NCI-H226 (cell line): ENCODE data around the gene ASCC1.

ENCODE experiments used
- DNase-seq: peaks from one replicate; pipeline ENCODE4 v3.0.0-alpha.2; 2015

The ASCC1 gene

DNA sequence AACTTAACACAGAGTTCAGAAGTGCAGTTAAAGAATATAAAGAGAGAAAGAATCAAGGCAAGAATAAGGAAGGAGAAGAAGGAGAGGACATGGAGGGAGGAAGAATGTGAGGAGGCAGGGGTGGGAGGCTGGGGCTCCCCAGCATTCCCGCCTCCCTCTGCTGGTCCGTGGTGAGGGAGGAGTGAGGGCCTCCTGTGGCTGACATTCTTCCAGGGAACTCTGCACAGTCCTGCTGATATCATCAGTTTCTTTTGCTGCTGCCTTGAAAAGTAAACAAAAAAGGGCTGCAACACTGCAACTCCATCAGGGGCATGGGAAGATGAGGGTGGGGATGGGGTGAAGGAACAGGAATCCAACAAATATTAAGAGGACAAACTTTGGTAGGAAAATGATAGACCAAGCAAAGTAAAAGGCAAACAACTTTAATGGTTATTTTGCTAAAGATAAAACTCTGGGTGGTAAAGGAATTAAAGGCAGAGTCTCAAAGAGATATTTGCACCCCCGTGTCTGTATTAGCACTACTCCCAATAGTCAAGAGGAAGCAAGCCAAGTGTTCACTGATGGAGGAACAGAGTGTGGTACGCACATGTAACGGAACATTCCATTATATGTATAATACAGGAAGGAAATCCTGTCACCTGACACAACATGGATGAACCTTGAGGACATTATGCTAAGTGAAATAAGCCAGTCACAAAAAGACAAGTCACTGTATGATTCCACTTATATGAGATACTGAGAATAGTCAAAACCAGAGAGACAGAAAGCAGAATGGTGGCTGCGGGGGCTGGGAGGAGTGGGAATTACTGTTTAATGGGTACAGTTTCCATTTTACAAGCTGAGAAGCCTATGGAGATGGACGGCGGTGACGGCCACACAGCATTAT lies 119.7 kb downstream of the ASCC1 start:
- DNase-seq = peak; percentile 80

- DNase-seq = no peak
These were observed 120.9 kb downstream of the ASCC1 start for GRCh38 chr10:72095195-72095594.

DNA sequence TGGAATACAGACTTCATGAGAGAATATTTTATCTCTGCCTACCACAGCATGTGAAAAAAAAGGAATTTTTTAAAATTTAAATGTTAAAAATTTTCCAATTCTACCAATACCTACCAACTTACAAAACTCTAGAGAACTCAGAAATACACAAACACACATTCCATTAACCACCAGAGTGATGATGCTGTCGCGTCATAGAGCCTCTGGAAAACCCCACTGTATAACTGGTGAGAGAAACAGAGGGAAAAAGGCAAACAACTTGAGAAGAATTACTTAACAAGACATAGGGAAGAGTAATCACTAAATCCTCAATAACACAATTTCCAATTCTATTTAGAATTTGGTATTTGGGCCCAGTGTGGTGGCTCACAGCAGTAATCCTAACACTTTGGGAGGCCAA lies 121.5 kb downstream of the ASCC1 start:
- no peak for DNase-seq

GRCh38 chr10:72093450-72093849 lies 122.6 kb downstream of the ASCC1 start:
- DNase-seq = no peak

DNA sequence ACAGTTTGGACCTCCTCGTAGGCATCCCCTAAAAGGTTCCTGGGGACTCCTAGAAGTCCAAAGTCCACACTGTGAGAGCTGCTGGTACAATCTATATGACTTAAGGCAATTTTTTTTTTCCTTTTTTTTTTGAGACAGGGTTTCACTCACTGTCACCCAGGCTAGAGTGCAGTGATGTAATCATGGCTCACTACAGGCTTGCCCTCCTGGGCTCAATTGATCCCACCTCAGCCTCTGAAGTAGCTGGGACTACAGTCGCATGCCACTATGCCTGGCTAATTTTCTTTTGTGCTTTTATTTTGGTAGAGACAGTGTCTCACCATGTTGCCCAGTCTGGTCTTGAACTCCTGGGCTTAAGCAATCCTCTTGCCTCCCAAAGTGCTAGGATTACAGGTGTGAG lies 123.1 kb downstream of the ASCC1 start:
- DNase-seq = no peak

DNA sequence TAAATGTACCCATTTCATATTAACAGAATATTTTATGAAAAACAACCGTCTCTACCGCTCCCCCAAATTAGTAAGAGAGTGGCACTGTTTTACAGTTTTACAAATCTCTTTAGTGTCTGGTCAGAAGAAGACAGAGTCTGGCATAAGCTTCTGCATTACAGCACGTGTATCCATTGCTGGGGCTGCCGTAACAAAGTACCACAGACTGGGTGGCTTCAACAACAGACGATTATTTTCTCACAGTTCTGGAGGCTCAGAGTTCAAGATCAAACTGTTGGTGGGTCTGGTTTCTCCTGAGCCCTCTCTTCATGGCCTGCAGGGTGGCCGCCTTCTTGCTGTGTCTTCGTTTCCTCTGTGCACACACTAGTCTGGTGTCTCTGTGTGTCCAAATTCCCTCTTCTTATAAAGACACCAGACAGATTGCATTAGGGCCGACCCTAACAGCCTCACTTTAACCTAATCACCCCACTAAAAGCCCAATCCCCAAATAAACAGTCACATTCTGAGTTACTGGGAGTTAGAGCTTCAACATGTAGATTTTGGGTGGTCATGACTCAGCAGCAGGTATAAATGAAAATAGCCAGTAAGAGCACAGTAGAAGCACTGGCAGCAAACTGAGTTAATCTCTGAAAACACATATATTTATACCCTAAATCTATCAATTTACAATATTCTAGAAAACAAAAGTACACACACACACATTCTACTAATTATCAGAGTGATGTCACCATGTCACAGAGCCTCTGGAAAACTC lies 123.7 kb downstream of the ASCC1 start:
- DNase-seq = no peak

DNA sequence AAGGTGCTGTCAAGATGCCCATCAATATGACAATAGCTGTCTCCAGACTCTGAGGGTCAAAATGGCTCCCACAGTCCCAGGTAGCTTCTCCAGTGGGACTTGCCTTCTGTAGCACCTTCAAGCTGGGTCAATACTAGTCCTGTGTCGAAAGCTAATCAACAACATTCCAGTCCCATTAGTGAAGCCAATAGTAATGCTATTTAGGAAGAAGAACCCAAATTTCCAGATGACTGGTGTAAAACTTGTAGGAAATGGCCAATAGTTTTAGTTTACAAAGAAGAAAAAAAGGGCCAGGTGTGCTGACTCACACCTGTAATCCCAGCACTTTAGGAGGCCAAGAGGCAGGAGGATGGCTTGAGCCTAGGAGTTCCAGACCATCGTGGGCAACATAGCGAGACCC lies 125.8 kb downstream of the ASCC1 start:
- DNase-seq = no peak

DNA sequence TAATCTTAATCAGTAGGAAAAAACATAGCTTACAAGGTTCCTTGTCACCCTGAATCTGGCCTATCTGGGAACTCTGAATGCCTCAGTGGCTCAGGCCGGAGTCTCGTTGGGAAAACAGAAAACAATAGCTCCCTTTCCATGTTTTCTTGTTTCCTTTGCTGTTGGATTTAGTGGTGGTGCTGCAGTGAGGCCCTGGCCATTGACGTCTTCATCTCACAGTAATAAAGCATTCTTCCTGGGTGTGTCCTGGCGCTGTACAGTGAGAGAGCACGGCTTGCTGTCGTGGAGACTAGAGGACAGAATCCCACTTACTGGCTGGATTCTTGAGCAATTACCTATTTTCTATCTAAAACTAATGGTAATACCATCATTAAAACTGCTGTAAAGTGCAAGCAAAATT lies 126.5 kb downstream of the ASCC1 start:
- DNase-seq = no peak

GRCh38 chr10:72088889-72089575 lies 127.0 kb downstream of the ASCC1 start:
- DNase-seq = no peak

DNA sequence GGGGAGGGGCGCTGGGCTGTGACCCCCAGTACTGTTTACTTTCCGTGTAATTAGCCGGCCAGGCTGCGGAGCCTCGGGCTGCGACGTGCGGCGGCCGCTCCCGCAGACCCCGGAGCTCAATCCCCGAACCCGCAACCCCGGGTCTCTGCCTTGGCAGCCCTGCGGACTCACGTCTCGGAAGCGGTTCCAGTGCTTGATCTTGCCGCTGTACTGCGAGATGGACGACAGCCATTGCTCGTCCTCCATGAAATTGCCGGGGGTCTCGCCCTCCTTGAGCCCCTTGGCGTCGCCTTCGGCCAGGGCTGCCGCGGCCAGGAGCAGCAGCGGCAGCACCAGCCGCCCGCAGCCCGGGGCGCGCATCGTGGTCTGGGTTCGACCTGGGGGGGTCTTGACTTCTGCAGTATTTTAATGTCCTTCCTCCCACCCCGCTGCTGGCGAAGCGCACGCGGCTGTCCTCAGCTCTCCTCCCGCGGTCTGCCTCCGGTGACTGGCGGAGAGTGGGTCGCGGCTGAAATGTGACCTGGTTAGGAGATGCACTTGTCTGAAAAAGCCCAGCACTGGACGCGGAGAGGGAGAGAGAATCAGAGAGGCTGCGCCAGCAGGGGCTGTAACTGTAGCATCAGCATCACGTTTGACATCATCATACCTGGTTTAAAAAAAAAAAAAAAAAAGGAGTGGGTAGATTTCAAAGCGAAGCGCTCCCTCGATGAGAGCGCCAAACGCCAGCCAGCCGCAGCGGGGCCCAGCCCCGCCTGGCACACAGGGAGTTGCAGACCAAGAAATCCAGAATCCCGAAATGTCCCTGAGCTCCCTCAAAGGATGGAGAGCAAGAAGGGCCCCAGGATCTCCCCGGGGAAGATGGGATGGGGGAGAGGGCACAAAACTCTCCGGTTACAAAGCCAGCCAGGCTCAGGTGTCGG lies 127.8 kb downstream of the ASCC1 start, which contains the start of gene SPOCK2:
TSS of gene SPOCK2 (minus strand) at position 583 of the 920 bp plus-strand sequence. CDS start at position 360, 223 bp downstream.
- no peak for DNase-seq

- DNase-seq = no peak
These were observed 128.6 kb downstream of the ASCC1 start for GRCh38 chr10:72087392-72087968.

- no peak for DNase-seq
These were observed 129.3 kb downstream of the ASCC1 start for GRCh38 chr10:72086466-72087391.

GRCh38 chr10:72085864-72086465 lies 130.1 kb downstream of the ASCC1 start:
- DNase-seq = no peak

DNA sequence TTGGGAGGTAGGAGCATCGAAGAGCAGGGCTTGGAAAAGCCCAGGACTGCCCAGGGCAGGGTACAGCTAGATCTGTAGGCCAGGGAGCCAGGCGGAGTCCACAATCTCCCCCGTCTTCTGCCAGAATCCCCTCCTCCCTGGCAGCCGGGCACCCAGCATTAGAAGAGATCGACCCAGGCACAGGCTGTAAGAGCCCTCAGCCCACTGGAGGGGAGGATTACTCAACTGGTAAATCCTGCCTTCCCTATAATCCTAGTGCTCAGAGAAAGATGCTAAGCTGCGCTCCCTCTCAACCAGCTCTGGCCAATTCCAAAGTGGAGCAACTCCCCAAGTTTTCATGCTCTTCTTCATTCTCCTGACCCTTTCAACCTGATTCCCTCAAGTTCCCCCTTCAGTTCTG lies 130.9 kb downstream of the ASCC1 start:
- no peak for DNase-seq

GRCh38 chr10:72083790-72084459 lies 132.2 kb downstream of the ASCC1 start:
- no peak for DNase-seq

GRCh38 chr10:72082856-72083789 lies 133.0 kb downstream of the ASCC1 start:
- DNase-seq = no peak

- DNase-seq = peak; percentile 59
These were observed 134.1 kb downstream of the ASCC1 start for GRCh38 chr10:72081772-72082590.

GRCh38 chr10:72081210-72081609 lies 134.9 kb downstream of the ASCC1 start:
- no peak for DNase-seq
